Activated T-helper 2 cell treated with anti-CD3 and anti-CD28 coated beads, Interferon-gamma antibody, Interleukin-2, Interleukin-4, amounts not matched to agents 10 μg/mL and 5 μg/mL and 100 μg/mL, durations not matched to agents 14 hours and 24 hours and 36 hours (primary cell): ENCODE results near the gene RFXAP. TPM values are rescaled to one million over a fixed set of nuclear protein-coding genes. Genes with fewer than 3 reads are reported as not detected.

Source experiments
- DNase-seq: peaks from one replicate; pipeline ENCODE4 v3.0.0; 2021; ENCODE audit warnings: low spot score
- H3K27ac Mint-ChIP-seq: one replicate; pipeline ENCODE4 v1.8.0; 2021; ENCODE audit warnings: mixed read lengths
- H3K27me3 Mint-ChIP-seq: one replicate; pipeline ENCODE4 v1.8.0; 2021; ENCODE audit warnings: low read depth, mixed read lengths
- H3K36me3 Mint-ChIP-seq: one replicate; pipeline ENCODE4 v1.8.0; 2021; ENCODE audit warnings: low read depth, mixed read lengths
- H3K4me1 Mint-ChIP-seq: one replicate; pipeline ENCODE4 v1.8.0; 2021; ENCODE audit warnings: low read depth, mixed read lengths
- H3K4me3 Mint-ChIP-seq: one replicate; pipeline ENCODE4 v1.8.0; 2021; ENCODE audit warnings: low read depth, mild to moderate bottlenecking, moderate library complexity, mixed read lengths
- H3K9me3 Mint-ChIP-seq: one replicate; pipeline ENCODE4 v1.8.0; 2021; ENCODE audit warnings: mixed read lengths
- intact Hi-C: fragments of 100-400 bp; cut with micrococcal nuclease; formaldehyde crosslinking; loops from one replicate; pipeline ENCODE4 v1.15.1; 2023
- total RNA-seq: library from RNA; stranded (reverse); gene quantifications from 2 replicates; pipeline ENCODE4 v1.2.3, GENCODE V29; 2022

The RFXAP gene
- total RNA-seq, 1 donor from 2014 or later, result 10.6 TPM

DNA sequence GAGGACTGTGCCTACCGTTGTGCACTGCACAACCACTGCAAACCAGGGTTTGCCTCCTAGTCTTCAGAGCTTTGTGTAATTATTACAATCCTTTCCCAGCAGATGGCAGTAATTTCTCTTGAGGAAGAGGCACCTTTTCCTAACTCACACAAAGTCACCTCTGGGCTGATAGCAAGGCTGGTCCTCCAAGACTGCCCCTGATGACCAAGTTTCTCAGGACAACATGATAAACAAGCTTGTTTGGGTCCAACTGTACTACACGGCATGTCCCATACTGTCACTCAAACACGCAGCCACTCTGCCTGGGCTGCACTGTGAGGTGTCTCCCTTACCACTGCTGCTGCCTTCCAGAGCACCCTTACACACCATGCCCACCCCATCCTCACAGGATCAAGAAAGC, 39.3 kb downstream of the RFXAP start:
- Mint-ChIP-seq H3K36me3 (no peaks in the 10 kb centered on the region), H3K4me1 (peaks cover 15% of the 10 kb centered on the region), H3K27me3 (peaks cover 5% of the 10 kb centered on the region), H3K4me3 (no peak overlapping the region), H3K9me3 (no peaks in the 10 kb centered on the region), H3K27ac (no peak overlapping the region)
- intact Hi-C loops, result loop anchor here (2.0 kb wide), 1 partner anchor 123 kb away; no protein-coding TSS in a partner anchor
- DNase-seq, result no peak

- Mint-ChIP-seq H3K4me1 (peaks cover 15% of the 10 kb centered on the region), H3K36me3 (no peaks in the 10 kb centered on the region), H3K27me3 (peaks cover 12% of the 10 kb centered on the region), H3K9me3 (no peaks in the 10 kb centered on the region), H3K4me3 (no peak overlapping the region), H3K27ac (no peak overlapping the region)
- intact Hi-C loops, result loop anchor here (2.0 kb wide), 1 partner anchor 122 kb away; no protein-coding TSS in a partner anchor
- DNase-seq, result no peak
Measured at GRCh38 chr13:36859259-36859658, 40.2 kb downstream of the RFXAP start.

DNA sequence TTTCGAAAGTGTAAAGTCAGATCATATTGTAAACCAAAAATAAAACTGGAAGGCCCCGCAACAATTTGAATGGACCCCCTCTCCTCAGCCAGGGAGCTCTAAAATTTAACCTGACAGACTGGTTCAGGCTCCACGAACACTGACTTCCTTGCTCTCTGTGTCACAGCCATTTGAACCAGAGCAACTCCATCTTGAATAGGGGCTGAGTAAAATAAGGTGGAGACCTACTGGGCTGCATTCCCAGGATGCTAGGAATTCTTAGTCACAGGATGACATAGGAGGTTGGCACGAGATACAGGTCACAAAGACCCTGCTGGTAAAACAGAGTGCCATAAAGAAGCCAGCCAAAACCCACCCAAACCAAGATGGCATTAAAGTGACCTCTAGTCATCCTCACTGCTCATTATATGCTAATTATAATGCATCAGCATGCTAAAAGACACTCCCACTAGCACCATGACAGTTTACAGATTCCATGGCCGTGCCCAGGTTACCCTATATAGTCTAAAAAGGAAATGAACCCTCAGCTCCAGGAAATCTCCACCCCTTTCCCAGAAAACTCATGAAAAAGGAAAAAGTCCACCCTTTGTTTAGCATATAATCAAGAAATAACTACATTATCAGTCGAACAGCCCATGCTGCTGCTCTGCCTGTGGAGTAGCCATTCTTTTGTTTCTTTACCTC, 43.1 kb downstream of the RFXAP start:
- DNase-seq, result no peak
- Mint-ChIP-seq H3K4me1 (peaks cover 14% of the 10 kb centered on the region), H3K36me3 (no peaks in the 10 kb centered on the region), H3K4me3 (no peak overlapping the region), H3K27ac (no peak overlapping the region), H3K27me3 (peaks cover 32% of the 10 kb centered on the region), H3K9me3 (no peaks in the 10 kb centered on the region)
- intact Hi-C loops, result no loop called here

DNA sequence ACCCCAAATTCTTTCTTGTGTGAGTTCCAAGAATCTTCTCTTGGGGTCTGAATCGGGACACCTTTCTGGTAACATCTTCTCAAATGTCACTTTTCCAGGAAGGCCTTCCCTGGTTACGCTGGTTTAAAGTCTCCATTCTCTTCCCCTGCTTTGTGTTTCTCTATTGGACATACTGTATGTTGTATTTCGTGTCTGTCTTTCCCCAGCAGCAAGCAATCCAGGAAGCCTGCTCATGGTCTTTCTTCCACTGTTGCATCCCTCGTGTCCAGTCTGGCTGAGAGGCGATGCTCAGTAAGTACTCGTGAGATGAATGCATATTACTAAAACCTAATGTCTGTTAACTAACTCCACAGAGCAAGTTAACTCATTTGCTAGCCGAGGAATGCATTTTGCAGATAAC, 43.7 kb downstream of the RFXAP start:
- H3K9me3 Mint-ChIP-seq, result no peaks in the 10 kb centered on the region
- H3K27me3 Mint-ChIP-seq, result peaks cover 37% of the 10 kb centered on the region
- peaks cover 9% of the 10 kb centered on the region for H3K4me1 Mint-ChIP-seq
- H3K36me3 Mint-ChIP-seq, result no peaks in the 10 kb centered on the region
- intact Hi-C loops, result no loop called here
- DNase-seq, result no peak
- no peak overlapping the region for H3K27ac Mint-ChIP-seq
- H3K4me3 Mint-ChIP-seq, result no peak overlapping the region

DNA sequence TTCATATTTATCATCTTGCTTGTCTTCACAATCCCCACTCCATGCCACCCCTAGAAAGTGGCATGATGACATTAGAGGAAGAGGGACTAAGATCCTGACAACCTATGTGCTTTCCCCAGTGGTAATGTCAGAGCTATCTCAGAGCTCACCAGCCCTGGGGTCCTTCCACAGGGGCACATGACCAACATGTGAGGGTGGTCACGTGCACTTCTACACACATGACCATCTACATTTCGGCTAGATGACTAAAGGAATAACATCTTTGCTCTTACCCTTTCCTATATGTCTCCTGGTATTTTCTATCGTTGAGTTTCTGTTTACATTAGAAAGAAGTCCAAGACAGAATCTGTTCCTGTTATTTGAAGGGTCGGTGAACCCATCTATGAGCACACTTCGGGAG, 46.2 kb downstream of the RFXAP start:
- no peak for DNase-seq
- H3K27ac Mint-ChIP-seq, result no peak overlapping the region
- no peak overlapping the region for H3K4me3 Mint-ChIP-seq
- no peaks in the 10 kb centered on the region for H3K36me3 Mint-ChIP-seq
- intact Hi-C loops, result no loop called here
- H3K9me3 Mint-ChIP-seq, result no peaks in the 10 kb centered on the region
- peaks cover 8% of the 10 kb centered on the region for H3K4me1 Mint-ChIP-seq
- H3K27me3 Mint-ChIP-seq, result peaks cover 38% of the 10 kb centered on the region

DNA sequence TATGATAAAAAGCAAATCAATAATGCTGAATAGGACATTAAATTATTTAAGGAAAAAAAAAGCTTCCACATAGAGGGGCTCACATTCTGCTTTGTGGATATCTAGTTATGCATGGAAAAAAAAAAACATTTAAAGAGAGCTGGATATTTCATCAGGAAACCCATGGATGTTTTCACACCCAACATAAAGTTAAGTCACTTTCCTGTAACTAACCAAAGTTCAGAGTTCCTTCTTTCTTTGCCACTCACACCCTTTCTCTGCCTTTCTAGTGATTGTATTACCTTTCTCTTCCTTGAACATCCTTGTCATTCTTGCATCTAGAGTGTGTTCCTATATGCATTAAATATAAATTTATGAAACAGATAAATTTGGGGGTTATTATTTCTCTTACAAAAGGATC, 47.2 kb downstream of the RFXAP start:
- no peaks in the 10 kb centered on the region for H3K36me3 Mint-ChIP-seq
- no peaks in the 10 kb centered on the region for H3K9me3 Mint-ChIP-seq
- no peak overlapping the region for H3K4me3 Mint-ChIP-seq
- H3K27ac Mint-ChIP-seq, result no peak overlapping the region
- DNase-seq, result no peak
- H3K27me3 Mint-ChIP-seq, result peaks cover 38% of the 10 kb centered on the region
- H3K4me1 Mint-ChIP-seq, result peaks cover 8% of the 10 kb centered on the region
- intact Hi-C loops, result no loop called here

DNA sequence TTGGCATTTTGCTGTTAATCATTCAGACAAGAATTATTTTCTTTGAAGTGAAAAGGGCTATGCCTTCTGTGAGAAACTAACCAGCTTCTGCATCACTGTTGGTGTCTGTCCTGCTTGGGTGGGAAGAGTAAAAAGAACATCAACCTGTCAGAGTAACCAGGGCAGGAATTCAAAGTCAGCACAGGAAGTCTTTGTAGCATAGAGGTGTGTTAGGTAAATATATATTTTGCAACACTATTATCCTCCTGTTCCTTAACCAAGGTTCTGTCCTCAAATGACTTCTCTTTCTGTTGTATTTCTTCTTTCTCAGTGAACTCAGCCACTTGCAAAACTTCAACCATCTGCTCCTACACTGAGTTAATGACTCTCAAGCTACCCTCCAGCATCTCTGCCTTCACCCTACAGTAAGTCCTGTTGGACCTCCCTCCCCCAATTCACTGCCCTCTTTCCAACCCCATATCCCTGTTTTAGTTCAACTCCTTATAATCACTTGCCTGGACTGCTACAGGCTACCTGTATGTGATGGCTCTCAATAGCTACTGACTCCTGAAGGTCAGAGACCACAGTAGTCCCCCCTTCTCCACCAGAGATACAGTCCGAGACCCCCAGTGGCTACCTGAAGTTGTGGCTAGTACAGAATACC, 51.1 kb downstream of the RFXAP start:
- intact Hi-C loops, result no loop called here
- H3K27ac Mint-ChIP-seq, result no peak overlapping the region
- DNase-seq, result no peak
- peaks cover 28% of the 10 kb centered on the region for H3K27me3 Mint-ChIP-seq
- H3K9me3 Mint-ChIP-seq, result no peaks in the 10 kb centered on the region
- H3K36me3 Mint-ChIP-seq, result no peaks in the 10 kb centered on the region
- H3K4me1 Mint-ChIP-seq, result no peaks in the 10 kb centered on the region
- H3K4me3 Mint-ChIP-seq, result no peak overlapping the region

- Mint-ChIP-seq H3K9me3 (no peaks in the 10 kb centered on the region), H3K4me1 (no peaks in the 10 kb centered on the region), H3K27me3 (peaks cover 16% of the 10 kb centered on the region), H3K4me3 (no peak overlapping the region), H3K36me3 (no peaks in the 10 kb centered on the region), H3K27ac (no peak overlapping the region)
- no peak for DNase-seq
- intact Hi-C loops, result no loop called here
Measured at GRCh38 chr13:36872621-36873020, 53.6 kb downstream of the RFXAP start.

GRCh38 chr13:36875431-36875830, 56.4 kb downstream of the RFXAP start:
- Mint-ChIP-seq H3K36me3 (no peaks in the 10 kb centered on the region), H3K27me3 (peaks cover 11% of the 10 kb centered on the region), H3K4me1 (no peaks in the 10 kb centered on the region), H3K9me3 (no peaks in the 10 kb centered on the region), H3K4me3 (no peak overlapping the region), H3K27ac (no peak overlapping the region)
- DNase-seq, result no peak
- intact Hi-C loops, result no loop called here

DNA sequence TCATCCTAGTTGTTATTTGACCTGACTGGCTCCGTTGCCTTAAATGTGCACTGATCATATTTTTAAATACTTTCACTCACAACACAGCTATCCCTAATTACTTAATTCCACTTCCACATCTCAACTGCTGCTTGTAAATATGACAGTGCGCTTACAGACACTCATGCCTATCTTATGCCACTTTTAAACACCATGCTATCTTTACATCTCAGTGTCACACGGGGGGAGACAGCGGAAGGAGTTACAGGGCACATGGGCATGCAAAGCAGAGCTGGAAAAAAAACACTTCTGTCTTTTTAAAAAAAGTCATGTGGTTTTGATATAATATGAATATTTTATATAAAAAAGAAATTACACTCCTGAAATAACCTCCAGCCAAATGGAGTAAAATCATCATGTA, 56.9 kb downstream of the RFXAP start:
- intact Hi-C loops, result no loop called here
- peaks cover 11% of the 10 kb centered on the region for H3K27me3 Mint-ChIP-seq
- no peak for DNase-seq

More for the DNA sequence above, 56.9 kb downstream of the RFXAP start:
- Mint-ChIP-seq H3K27ac (no peak overlapping the region), H3K36me3 (no peaks in the 10 kb centered on the region), H3K4me1 (no peaks in the 10 kb centered on the region), H3K9me3 (no peaks in the 10 kb centered on the region), H3K4me3 (no peak overlapping the region)

Other genes with a start within 250 kb of the RFXAP start
- gene SERTM1, start 145.2 kb upstream of the RFXAP start, total RNA-seq, result not detected in 2 replicates
- not detected in 2 replicates for gene SMAD9, start 101.0 kb downstream of the RFXAP start, total RNA-seq
- gene ALG5, start 180.1 kb downstream of the RFXAP start, total RNA-seq, result 45.6 and 49.8 TPM in 2 replicates
- 117 and 126 TPM in 2 replicates for gene EXOSC8, start 181.6 kb downstream of the RFXAP start, total RNA-seq
- gene SUPT20H, start 240.5 kb downstream of the RFXAP start, total RNA-seq, result 75.8 and 77.8 TPM in 2 replicates